KBM-7 (cell line): ENCODE measurements around the gene SGCE.

ENCODE experiments used
- DNase-seq: peaks from one replicate; pipeline ENCODE4 v3.0.0-alpha.2; 2015
- in situ Hi-C: fragments of 300-500 bp; cut with MboI; formaldehyde crosslinking; loops from 2 replicates; pipeline ENCODE4 v1.14.3; 2020; ENCODE audit warnings: low sequenced_read_pairs, low pct_unique_long_range_greater_than_20kb, mixed read lengths

SGCE gene

DNA sequence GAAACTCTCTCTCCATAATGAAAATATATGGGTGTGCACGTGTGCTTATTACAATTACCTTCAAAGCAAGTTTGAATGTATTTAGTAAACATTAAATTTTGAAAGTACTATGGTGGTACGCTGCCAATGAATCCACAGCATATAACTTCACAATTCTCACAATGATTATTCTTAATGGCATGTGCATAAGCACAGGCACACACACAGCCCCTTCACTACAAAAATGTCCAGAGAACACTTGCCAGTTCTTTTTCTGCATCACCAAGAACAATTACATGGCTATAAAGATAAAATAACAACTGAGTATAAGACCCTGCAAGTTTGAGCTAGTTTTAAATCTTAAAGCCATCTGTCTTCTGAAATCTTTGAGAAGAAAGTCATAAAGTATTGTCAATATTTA is 22.2 kb downstream of the SGCE start:
- in situ Hi-C loops, result no loop called here
- DNase-seq, result no peak

DNA sequence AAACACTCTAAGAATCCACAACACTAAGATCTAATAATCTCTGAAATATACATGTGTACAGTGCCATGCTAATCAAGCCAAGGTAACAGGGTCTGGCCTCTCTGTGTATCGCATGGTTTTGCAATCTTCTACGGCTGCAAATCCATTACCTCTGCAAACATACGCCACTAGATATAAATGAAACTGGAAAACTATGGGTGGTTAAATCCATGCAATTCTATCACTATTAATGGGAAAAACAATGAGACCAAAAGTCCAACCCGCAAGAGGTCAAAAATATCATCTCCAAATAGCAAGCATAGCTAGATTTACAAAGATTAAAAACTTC is 23.0 kb downstream of the SGCE start:
- in situ Hi-C loops, result no loop called here
- DNase-seq, result no peak

DNA sequence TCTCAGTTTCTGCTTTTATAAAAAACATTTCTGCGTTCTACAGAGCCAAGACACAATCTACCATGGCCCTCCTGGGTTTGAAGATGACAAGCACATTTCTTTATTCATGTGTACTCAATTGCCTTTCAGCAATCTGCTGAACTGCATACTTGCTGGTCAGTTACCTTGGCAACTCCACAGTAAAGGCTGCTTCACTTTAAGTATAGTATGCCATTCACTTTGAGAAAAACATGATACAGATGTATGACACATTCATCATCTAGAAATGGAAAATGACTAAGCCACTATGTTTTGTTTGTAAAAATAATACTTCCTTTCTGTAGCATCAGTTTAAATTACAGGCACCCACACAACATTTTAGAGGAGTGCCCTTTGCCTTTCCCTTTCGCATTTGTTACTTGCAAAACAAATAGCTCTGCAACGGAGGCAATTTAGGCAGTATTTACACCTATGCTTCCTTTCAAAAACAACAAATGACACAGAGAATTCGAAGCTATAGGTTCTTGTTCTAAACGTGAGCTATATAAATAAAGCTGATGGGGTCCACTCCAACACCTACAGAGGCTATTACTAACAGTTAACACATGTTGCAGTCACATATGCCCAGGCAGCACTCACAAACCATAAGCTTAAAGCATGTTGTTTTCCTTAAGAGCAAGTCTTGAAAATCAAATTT is 23.5 kb downstream of the SGCE start:
- in situ Hi-C loops, result no loop called here
- DNase-seq, result no peak

DNA sequence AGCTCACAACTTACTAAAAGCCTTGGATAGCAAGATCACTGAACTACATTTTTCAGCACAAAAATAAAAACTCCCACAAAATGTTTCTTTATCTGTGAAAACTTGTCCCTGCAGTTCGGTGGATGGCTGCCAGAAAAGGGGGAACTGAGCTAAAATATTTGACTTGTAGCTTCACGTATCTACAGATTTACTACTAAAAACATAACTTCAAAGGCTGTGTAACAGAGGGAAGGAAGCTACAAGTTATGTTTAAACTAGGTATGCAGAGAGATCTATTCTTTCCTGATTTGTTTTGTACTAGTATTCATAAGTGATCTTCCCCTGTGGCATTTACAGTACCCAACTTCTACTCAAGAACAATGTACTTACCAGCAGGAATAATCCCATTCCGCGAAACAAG is 25.1 kb downstream of the SGCE start:
- in situ Hi-C loops, result no loop called here
- no peak for DNase-seq

DNA sequence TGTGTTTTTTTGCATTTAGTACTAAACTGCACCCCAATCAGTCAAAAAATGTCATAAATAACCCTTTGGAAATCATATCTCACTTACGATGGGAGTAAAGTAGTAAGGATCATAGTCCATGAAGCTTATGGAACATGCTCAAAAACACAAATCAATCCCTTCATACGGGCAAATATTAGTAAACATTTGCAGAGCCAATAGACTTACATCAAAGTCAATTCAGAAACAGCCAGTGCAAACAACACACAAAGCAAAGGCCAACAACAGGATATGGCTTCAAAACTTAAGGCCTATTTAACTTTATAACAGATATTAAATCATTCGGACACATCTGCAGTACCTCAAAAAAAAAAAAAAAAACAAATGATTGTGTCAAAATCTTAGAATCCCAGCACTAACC is 32.1 kb downstream of the SGCE start:
- DNase-seq, result no peak
- in situ Hi-C loops, result no loop called here

DNA sequence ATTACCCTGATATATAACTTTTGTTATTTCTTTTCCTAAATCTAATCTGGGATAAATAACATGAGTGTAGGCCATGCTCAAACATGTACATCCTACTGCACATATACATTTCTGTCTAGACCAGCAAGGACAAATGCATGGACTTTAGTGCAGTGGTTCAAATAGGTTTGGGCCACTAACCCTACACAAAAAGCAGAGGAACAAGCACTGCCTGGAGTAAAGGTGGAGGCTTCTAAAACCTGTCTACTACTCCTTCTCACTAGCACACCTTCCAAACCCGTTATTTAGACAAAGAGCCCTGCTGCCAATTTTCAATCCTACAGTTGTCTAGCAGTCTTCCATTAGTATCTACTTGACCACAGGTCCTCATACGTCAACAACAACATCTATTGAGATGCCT is 34.8 kb downstream of the SGCE start:
- in situ Hi-C loops, result no loop called here
- no peak for DNase-seq

DNA sequence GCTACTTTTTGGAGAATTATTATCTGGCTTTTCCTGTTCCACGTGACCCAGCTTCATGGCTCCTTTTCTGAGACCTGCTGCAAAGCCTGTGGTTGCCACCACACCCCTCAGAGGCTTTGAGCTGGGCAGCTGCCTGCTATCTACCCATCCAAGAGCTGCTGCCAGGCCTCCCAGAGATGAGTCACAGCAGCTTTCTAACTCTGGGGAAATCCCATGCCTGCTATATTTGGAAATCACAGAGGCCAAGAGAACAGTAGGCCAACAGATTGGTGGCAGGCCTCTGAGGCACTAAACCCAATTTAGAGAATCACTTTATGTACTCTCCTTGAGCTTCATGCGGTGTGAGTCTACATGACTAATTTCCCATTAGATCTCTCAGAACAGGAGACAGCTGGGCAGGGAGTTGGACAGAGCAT is 35.2 kb downstream of the SGCE start:
- DNase-seq, result no peak
- in situ Hi-C loops, result no loop called here

DNA sequence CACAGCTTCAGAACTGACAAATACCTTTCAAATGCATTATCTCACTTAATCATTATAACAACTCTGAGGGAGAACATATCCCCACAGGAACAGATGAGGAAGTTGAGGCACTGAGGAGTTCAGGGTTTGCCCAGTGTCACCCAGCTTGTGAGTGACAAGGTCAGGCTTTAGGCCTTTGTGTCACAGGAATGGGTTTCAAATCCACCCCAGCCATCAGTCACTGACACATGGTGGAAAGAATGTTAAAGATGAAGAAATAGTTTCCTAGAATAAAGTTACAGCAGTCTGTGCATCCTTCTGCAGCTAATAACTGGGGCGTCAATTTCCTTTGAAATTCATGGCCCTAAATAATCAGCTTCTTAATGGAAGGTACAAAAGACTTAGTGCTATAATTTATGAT is 37.8 kb downstream of the SGCE start:
- DNase-seq, result no peak
- in situ Hi-C loops, result no loop called here

DNA sequence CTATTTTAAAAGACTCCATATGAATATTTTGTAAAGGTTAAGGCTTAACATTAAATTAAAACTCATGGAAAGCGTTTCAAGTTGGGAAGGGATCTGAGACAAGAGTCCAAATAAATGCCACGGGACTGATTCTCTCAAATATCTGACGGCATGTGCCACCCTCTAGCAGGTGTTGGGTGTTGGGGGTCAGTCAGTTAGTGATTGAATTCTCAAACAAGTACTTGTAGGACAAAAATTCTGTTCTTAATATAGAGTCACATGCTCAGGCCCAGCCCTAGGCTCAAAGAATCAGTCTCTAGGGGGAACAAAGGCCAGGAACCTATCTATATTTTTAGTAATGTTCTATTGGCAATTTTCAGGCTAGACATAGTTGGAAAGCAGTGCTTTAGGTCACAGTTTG is 39.1 kb downstream of the SGCE start:
- in situ Hi-C loops, result no loop called here
- no peak for DNase-seq

DNA sequence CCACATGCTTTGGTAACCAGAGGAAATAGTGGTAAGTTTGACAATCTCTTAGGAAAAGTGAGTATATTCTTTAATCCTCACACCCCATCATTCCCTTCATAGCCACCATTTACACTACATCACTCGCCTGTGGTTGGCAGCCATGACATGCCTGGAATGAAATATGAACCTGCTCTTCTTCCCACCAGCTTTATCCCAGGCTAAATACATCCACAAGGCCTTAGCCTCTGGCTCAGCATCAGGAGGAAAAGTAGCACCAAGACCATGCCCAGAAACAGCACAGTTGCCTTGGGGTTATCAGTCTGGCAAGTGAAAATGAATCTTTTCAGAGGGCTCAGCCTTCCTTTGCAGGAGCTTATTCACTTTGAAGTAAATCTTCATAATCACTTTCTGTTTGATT is 40.3 kb downstream of the SGCE start:
- in situ Hi-C loops, result no loop called here
- DNase-seq, result no peak

DNA sequence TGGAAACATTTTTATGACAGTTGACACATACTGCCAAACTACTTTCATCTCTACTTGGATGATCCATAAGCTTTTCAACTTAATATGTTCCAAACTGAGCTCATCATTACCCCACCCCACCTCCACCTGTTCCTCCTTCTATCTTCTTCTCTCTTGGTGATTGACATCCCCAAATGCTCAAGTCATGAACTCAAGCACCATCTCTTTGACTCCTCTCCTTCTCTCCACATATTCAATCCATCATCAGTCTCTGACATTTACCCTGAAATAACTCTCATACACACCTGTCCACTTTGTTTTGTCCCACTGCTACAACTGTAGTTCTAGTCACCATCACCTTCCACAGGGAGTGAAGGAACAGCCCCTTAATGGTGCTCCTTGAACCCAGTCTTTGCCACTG is 43.3 kb downstream of the SGCE start:
- DNase-seq, result no peak
- in situ Hi-C loops, result no loop called here

DNA sequence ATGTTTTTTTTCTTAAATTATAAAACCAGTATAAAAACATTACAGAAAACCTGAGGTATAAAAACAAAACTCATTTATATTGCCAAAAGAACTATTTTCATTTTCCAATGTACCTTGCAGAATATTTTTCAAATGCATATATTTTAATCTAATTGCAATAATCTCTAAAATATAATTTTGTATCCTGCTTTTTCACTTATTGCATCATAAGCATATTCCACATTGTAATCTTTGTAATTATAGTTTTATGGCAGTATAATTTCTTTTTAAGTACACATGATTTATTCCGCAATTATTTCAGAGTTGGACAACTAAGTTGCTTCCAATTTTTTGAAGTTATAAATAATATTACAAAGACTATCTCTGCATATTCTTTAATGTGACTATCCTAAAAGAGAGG is 43.7 kb downstream of the SGCE start:
- no peak for DNase-seq
- in situ Hi-C loops, result no loop called here

DNA sequence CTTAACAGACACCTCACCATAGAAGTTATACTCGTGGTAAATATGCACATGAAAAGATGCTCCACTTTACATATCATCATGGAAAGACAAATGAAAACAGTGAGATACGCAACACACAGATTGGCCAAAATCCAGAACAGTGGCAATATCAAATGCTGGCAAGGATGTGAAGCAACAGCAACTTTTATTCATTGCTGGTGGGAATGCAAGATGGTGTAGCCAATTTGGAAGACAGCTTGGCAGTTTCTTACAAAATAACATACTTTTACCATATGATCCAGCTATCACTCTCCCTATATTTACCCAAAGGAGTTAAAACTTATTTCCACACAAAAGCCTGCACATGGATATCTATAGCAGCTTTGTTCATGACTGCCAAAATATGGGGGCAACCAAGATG is 46.4 kb downstream of the SGCE start:
- DNase-seq, result no peak
- in situ Hi-C loops, result no loop called here

DNA sequence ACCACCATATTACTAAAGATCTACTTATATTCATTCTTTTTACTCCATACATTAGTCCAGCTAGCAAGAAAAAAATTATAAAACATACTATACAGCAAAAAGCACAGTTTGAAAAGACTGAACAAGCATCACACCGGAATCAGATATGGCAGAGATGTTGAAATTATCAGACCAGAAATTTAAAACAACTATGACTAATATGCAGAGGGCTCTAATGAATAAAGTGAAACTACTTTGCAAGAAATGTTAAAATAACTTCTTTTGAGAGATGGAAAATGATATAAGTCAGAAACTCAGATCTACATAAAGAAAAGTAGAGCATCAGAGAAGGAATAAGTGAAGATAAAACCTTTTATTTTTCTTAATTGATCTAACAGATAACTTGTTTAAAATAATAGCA is 50.9 kb downstream of the SGCE start:
- in situ Hi-C loops, result no loop called here
- DNase-seq, result no peak

DNA sequence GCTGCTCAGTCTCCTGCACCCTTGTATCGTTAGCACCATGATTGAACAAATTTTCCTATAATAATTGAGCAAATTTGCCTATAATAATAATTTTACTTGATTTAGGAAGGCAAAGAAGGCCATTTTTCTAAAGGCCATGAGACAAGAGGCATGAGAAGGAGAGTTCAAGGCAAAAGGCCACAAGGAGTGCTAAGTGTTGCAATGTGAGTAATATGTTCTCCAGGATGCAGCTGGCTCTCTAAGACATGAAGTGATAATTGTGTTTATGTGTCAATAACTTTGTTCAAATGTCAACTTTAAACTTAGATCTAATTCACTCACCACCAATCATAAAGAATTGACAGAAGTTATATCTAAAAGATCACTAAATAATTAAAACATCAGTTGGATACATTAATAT is 53.8 kb downstream of the SGCE start:
- in situ Hi-C loops, result no loop called here
- no peak for DNase-seq

DNA sequence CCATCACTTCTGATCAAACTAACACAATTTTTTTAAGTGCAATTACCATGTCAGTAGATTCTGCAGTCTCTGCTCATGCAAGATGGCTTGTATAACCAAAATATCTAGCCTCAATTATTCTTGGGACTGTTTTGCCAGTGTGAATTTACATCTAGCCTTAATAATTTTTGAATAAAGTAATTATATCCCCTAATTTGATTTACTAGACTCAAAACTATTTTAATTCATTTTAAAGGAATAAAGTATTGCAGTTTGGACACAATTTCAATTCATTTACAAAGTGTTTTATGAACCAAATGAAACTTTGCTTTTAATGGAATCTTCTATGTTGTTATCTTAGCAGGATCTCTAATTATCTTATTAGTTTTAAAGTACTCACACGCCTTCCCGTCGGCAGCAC is 55.7 kb downstream of the SGCE start:
- in situ Hi-C loops, result no loop called here
- DNase-seq, result no peak

DNA sequence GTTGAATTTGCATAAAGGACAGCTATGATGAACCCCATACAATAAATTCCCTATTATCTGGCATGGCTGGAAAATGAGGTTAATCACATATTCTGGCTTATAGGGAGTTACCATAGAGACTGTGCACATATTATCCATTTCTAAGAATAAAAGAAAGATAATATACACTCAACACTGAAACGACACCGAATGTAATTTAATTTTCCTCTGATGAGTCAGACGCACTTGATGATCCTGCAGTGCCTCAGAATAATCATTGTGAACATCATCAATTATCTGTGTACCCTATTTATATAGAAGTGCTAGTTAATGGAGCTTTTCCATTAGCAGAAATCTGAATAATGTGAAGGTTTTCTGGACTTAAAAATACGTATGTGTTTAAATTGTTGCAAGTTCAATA is 60.2 kb downstream of the SGCE start:
- in situ Hi-C loops, result no loop called here
- no peak for DNase-seq

DNA sequence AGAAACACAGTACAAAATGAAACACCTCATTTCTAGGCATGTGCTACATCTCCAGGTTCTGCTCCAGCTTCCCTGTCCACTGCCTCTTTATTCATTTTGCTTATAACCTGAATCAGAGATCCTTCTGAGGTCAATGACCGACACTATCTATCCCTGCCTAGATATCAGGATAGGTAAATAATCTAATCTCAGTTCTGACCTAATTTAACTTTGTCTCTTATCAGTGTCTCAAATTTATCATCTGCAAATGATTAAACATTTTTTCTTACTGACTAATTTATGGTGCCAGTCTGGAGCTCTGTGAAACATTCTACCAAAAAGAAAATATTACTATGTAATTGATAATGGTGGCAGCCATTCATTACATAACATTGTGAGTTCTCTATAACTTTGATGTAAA is 61.1 kb downstream of the SGCE start:
- no peak for DNase-seq
- in situ Hi-C loops, result no loop called here

DNA sequence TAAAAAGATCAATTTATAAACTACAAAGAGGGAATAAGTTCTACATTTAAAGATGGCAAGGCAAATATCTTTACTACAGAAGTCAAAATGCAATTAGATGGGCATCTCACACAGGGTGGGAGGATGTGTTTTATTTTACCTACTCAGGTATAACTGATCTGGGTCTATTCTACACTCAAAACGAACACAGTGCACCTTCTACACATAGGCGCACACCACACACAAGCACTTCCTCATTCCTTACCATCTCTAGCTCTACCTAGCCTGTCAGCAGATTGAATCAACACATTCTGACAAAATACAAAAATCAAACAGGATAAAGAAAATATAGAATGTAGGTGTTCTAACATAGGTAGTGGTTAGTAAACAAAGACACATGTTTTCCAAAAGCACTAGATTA is 64.8 kb downstream of the SGCE start:
- in situ Hi-C loops, result no loop called here
- peak; percentile 6 for DNase-seq

DNA sequence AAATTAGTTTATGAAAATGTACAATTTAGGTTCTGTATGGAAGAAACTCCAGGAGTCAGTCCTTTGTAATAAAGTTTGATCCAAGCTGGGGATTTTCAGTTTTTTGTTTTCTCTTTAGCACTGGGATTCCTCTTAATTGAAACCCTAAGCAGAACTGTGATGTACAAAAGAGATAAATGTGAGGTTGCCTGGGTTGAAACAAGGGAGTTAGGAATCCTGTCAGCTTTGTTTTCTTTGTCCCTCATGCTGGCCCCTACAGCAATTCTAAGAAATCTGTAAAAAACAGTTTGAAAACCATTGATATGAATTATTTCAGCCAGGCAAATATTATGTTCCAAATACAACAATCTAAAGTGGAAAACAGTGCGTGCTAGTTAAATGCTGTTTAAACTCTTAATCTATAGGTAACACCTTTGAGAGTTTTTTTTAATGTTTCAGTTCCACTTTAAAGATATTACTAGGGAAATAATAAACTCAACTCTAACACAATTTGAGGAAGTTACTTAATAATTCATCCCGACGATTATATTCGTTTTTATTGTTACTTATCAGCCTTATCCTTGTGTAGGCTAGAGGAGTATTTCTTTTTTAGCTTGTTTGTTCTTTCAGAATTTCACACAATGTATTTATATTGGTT is 65.3 kb downstream of the SGCE start:
- no peak for DNase-seq
- in situ Hi-C loops, result no loop called here

DNA sequence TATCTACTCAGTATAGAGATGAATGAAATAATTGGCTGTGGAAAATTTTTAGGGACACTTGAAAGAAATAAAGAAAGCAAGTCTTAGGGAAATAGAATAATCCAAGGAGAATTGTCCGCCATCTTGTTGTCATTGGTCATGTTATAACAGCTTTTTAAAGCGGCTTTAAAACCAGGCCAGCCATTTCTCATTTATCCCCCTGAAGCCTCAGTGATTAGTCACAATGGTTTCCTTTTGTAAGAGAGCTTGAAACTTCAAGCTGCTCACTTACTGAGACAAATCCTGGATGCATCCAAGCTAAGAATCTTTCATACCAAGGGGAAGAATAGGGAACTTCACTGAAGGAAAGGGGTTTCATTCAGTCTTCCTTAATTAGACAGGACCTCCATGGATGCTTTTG is 67.9 kb downstream of the SGCE start:
- in situ Hi-C loops, result no loop called here
- no peak for DNase-seq

DNA sequence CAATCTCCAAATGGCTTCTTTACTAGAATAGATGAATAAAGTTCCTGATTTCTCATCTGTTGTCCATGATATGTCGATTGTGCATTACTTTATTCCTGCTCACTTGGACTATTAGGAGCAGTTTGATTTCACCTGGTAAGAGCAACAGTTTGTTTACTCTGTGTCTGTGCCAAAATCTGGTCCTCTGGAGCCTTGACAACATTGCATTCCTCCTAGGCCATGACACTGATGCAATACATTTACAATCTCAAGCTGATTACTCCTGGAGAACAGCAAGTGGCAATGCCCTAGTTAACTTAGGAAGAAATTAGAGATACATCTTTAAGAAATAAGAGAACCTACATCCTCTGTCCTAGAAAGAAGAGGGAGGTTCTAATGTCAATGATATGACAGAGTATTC is 71.8 kb downstream of the SGCE start:
- no peak for DNase-seq
- in situ Hi-C loops, result no loop called here
